LNCAP (cell line): Measurements from ENCODE around the gene TMEM97.

Source experiments
- CTCF ChIP-seq: fragments of 450-650 bp; IDR thresholded peaks from 2 replicates; pipeline ENCODE4 v1.5.1; 2017; ENCODE audit warnings: mild to moderate bottlenecking

The TMEM97 gene

GRCh38 chr17:28279411-28279810 is 39.6 kb upstream of the TMEM97 start:
- TF ChIP-seq CTCF, result no peak

- no peak for TF ChIP-seq CTCF
These were observed 38.2 kb upstream of the TMEM97 start for GRCh38 chr17:28280826-28281225.

- TF ChIP-seq CTCF, result no peak
These were observed 36.4 kb upstream of the TMEM97 start for GRCh38 chr17:28282596-28282995.

- no peak for TF ChIP-seq CTCF
These were observed 33.0 kb upstream of the TMEM97 start for GRCh38 chr17:28285965-28286364.

GRCh38 chr17:28290703-28291102 is 28.3 kb upstream of the TMEM97 start:
- no peak for TF ChIP-seq CTCF

- TF ChIP-seq CTCF, result no peak
These were observed 27.1 kb upstream of the TMEM97 start for GRCh38 chr17:28291780-28292330.

GRCh38 chr17:28293994-28294393 is 25.0 kb upstream of the TMEM97 start:
- no peak for TF ChIP-seq CTCF
